NCI-H2227 (cell line): ENCODE measurements around the gene HDGF.

Source experiments
- DNase-seq: peaks from one replicate; lab custom pipeline; 2025; ENCODE audit not compliant: unreplicated experiment; lab: John Stamatoyannopoulos, UW

HDGF gene

GRCh38 chr1:156751451-156751756 is at the start of gene HDGF:
Gene HDGF (minus strand): TSS chr1:156751675. CDS start chr1:156751429, 246 bp downstream.
- DNase-seq = no peak

- peak; percentile 72 for DNase-seq
Measured at GRCh38 chr1:156797212-156797871, 45.9 kb upstream of the HDGF start.

GRCh38 chr1:156796340-156797097 is 45.0 kb upstream of the HDGF start:
- no peak for DNase-seq

GRCh38 chr1:156795787-156796186 is 44.3 kb upstream of the HDGF start:
- no peak for DNase-seq

GRCh38 chr1:156795374-156795733 is 43.9 kb upstream of the HDGF start:
- DNase-seq = no peak

- DNase-seq = no peak
Measured at GRCh38 chr1:156794506-156795373, 43.3 kb upstream of the HDGF start.

- DNase-seq = no peak
Measured at GRCh38 chr1:156789621-156790318, 38.3 kb upstream of the HDGF start.

- no peak for DNase-seq
Measured at GRCh38 chr1:156788136-156788535, 36.7 kb upstream of the HDGF start.

- DNase-seq = no peak
Measured at GRCh38 chr1:156786640-156787039, 35.2 kb upstream of the HDGF start.

- DNase-seq = no peak
Measured at GRCh38 chr1:156785458-156785857, 34.0 kb upstream of the HDGF start.

- no peak for DNase-seq
Measured at GRCh38 chr1:156781585-156782186, 30.2 kb upstream of the HDGF start.

- DNase-seq = no peak
Measured at GRCh38 chr1:156777573-156777972, 26.1 kb upstream of the HDGF start.

GRCh38 chr1:156776942-156777341 is 25.5 kb upstream of the HDGF start:
- DNase-seq = no peak

GRCh38 chr1:156775799-156776198 is 24.3 kb upstream of the HDGF start:
- no peak for DNase-seq

- no peak for DNase-seq
Measured at GRCh38 chr1:156773607-156774006, 22.1 kb upstream of the HDGF start.

GRCh38 chr1:156772728-156773497 is 21.4 kb upstream of the HDGF start:
- DNase-seq = no peak

- DNase-seq = no peak
Measured at GRCh38 chr1:156772222-156772621, 20.7 kb upstream of the HDGF start.

GRCh38 chr1:156768610-156769295 is 17.3 kb upstream of the HDGF start:
- no peak for DNase-seq

GRCh38 chr1:156767879-156768604 is 16.6 kb upstream of the HDGF start:
- DNase-seq = peak; percentile 63
